ENCODE data around the gene ATG3.
"Not testable (repeated sequence)": the region's sequence is repeated elsewhere in the genome, so short reads cannot be mapped to it uniquely, and the experiment has no call there.

The ATG3 gene

DNA sequence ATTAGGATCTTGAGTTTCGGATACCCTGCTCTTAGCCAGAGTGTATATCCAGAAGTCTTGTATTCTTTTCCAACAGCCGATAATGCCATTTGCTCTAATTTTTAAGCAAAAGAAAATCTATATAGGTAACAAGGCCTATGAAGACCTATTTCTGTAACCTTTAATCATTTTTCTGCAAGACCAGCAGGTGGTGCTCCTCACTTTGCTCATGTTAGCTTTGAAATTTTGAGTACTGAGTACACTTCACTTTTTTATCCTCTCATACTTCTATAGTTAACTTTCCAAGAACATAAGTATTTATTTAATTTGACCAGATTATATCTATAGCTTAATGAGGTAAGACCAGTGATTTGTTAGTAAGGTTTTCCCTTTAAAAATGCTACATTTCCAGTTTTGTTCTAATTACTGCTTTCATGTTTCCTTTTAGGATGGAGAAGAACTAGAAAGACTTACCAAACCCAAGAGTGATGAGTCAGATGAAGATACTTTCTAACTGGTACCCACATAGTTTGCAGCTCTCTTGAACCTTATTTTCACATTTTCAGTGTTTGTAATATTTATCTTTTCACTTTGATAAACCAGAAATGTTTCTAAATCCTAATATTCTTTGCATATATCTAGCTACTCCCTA, 20.6 kb upstream of the ATG3 start:
- peak in 2 of 3 experiments; percentile 4 to 12 for DNase-seq
- H3K9me3 Mint-ChIP-seq: no peaks in the 10 kb centered on the region
- no peak overlapping the region for H3K4me3 Mint-ChIP-seq
- H3K27me3 Mint-ChIP-seq: no peaks in the 10 kb centered on the region
- no peak overlapping the region for H3K27ac Mint-ChIP-seq
- H3K4me1 Mint-ChIP-seq (ENCODE audit: low read depth in 2 of 2): peaks cover 0 to under 1% of the 10 kb centered on the region in 2 donors
- peaks cover 39% of the 10 kb centered on the region for H3K36me3 Mint-ChIP-seq (ENCODE audit: insufficient read depth)
- no peak for ATAC-seq (replicated peaks)

DNA sequence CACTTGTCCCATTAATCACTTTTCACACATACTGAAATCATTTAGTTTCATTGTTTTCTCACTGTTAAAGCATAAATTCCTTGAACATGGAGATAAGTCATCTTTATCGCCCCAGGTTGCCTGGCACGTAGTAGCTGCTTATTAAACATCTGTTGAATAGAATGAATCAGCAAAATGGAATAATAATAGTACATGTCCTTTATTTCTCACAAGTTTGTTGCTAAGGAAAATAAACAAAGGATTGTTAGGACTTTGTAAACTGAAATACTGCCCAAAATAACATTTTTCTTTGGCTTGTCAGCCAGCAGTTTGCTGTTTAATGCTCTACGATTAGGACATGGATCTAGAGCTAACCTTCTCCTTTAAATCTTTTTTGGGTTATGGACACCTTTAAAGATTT, 17.9 kb upstream of the ATG3 start:
- Mint-ChIP-seq H3K9me3 (no peaks in the 10 kb centered on the region), H3K4me3 (no peak overlapping the region), H3K27me3 (no peaks in the 10 kb centered on the region), H3K36me3 (ENCODE audit: insufficient read depth) (peaks cover 39% of the 10 kb centered on the region), H3K4me1 (ENCODE audit: low read depth in 2 of 2) (no peaks in the 10 kb centered on the region), H3K27ac (no peak overlapping the region)
- DNase-seq (no peak), ATAC-seq (replicated peaks) (no peak)

DNA sequence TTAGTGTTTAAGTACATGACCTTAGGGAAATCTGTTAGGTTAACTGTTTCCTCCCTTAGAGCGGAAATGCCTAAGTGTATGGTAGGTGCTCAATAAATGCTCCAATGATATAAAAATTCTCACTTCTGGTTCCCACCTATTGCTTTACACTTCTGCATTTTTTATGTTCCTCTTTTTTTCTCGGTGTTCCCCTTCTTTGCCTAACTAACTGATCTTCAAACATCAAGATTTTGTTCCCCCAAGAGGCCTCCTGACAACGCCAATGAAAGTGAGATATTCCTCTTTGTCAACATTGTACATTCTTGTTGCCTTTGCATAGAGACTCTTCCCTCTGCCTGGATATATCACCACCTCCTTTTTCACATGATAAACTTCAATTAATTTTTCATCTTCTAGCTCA, 17.5 kb upstream of the ATG3 start:
- H3K27ac Mint-ChIP-seq: no peak overlapping the region

DNA sequence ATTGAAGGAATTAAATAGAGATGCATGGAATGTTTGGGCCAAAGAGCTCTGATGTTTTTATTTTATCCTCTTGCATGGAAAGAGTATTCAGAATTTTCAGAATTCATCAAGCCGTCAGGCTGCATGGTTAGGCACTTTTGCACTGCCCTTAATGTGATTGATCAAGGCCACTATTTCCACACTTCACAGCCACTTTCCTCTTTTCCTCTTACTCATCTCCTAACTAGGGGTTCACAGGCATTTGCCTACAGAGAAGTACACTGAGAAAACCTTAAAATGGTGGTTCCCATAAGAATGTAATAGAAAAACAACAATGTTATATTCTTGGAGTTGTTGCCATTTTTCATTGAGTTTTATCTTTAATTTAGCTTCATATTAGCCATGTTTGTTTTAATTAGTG, 10.9 kb upstream of the ATG3 start:
- ATAC-seq (replicated peaks) (no peak), DNase-seq (no peak)
- H3K27ac Mint-ChIP-seq: no peak overlapping the region
- peaks cover 3 to 5% of the 10 kb centered on the region in 2 donors for H3K4me1 Mint-ChIP-seq (ENCODE audit: low read depth in 2 of 2)
- H3K4me3 Mint-ChIP-seq: no peak overlapping the region
- no peaks in the 10 kb centered on the region for H3K27me3 Mint-ChIP-seq
- no peaks in the 10 kb centered on the region for H3K9me3 Mint-ChIP-seq
- H3K36me3 Mint-ChIP-seq (ENCODE audit: insufficient read depth): peaks cover 44% of the 10 kb centered on the region

More for the DNA sequence above, 17.5 kb upstream of the ATG3 start:
- Mint-ChIP-seq H3K4me1 (ENCODE audit: low read depth in 2 of 2) (no peaks in the 10 kb centered on the region), H3K27me3 (no peaks in the 10 kb centered on the region), H3K4me3 (no peak overlapping the region), H3K9me3 (no peaks in the 10 kb centered on the region), H3K36me3 (ENCODE audit: insufficient read depth) (peaks cover 37% of the 10 kb centered on the region)
- ATAC-seq (replicated peaks): peak; percentile 14
- no peak for DNase-seq

DNA sequence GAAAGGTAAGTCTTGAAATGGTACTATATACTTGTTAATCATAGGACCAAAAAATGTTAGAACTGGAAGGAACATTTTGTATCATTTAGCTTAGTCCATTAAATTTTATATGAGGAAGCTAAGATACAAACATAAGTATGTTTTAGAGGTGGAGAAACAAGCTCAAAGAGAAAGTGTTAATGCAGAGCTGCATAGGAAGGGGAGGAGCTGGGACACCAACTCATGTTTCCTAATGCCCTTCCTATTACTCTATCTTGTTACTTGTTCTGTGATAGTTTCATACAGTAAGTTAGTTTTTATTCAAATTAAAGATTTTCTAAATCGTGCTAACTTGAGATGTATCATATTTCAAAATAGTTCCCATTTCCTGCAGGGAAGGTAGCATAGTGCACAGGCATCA, 7.5 kb upstream of the ATG3 start:
- H3K4me1 Mint-ChIP-seq (ENCODE audit: low read depth in 2 of 2): peaks cover 8 to 19% of the 10 kb centered on the region in 2 donors
- ATAC-seq (replicated peaks) (no peak), DNase-seq (no peak)
- no peak overlapping the region for H3K27ac Mint-ChIP-seq
- H3K4me3 Mint-ChIP-seq: no peak overlapping the region
- H3K36me3 Mint-ChIP-seq (ENCODE audit: insufficient read depth): peaks cover 41% of the 10 kb centered on the region
- H3K27me3 Mint-ChIP-seq: no peaks in the 10 kb centered on the region
- H3K9me3 Mint-ChIP-seq: no peaks in the 10 kb centered on the region

DNA sequence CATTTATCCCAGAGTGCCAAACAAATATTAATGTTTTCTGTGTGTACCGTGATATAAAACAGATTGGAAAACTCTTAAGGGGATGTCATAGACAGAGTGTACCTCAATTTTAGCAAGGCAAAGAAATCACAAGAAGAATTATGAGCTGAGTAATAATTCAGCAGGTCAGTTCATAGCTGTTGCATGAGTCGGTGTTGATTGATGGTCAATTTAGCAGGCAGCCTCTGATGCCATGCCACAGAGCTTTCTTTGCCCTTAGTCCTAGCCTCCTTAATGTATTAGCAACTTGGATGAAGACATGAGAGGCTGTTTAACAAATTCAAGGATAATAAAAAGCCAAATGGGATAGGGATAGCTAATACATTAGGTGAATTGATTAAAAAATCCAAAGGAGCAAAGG, 6.9 kb upstream of the ATG3 start:
- no peak for ATAC-seq (replicated peaks)
- Mint-ChIP-seq H3K36me3 (ENCODE audit: insufficient read depth) (peaks cover 35% of the 10 kb centered on the region), H3K27me3 (no peaks in the 10 kb centered on the region), H3K9me3 (no peaks in the 10 kb centered on the region), H3K4me3 (no peak overlapping the region), H3K4me1 (ENCODE audit: low read depth in 2 of 2) (peaks cover 9 to 19% of the 10 kb centered on the region in 2 donors), H3K27ac (peak overlapping the region in 1 of 2 donors; percentile 1)
- no peak for DNase-seq

DNA sequence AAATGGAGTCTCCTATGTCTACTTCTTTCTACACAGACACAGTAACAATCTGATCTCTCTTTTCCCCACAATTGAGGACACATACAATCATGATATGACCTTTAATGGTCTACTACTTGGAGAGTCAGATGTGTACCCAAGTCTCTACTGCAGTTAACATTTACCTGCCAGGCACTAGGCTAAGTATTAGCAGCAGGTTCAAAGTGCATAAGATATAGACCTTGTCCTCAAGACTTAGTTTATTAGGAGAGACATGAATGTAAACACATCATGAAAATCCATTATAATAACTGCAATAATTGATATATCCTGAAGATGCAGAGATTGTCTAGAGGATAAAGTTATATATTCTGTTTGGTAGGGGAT, 3.2 kb upstream of the ATG3 start:
- peaks cover 33% of the 10 kb centered on the region for H3K36me3 Mint-ChIP-seq (ENCODE audit: insufficient read depth)
- no peak for ATAC-seq (replicated peaks)
- no peak overlapping the region for H3K4me3 Mint-ChIP-seq
- no peaks in the 10 kb centered on the region for H3K27me3 Mint-ChIP-seq
- no peaks in the 10 kb centered on the region for H3K9me3 Mint-ChIP-seq
- DNase-seq: no peak
- no peak overlapping the region for H3K27ac Mint-ChIP-seq
- H3K4me1 Mint-ChIP-seq (ENCODE audit: low read depth in 2 of 2): peaks cover 20 to 36% of the 10 kb centered on the region in 2 donors

DNA sequence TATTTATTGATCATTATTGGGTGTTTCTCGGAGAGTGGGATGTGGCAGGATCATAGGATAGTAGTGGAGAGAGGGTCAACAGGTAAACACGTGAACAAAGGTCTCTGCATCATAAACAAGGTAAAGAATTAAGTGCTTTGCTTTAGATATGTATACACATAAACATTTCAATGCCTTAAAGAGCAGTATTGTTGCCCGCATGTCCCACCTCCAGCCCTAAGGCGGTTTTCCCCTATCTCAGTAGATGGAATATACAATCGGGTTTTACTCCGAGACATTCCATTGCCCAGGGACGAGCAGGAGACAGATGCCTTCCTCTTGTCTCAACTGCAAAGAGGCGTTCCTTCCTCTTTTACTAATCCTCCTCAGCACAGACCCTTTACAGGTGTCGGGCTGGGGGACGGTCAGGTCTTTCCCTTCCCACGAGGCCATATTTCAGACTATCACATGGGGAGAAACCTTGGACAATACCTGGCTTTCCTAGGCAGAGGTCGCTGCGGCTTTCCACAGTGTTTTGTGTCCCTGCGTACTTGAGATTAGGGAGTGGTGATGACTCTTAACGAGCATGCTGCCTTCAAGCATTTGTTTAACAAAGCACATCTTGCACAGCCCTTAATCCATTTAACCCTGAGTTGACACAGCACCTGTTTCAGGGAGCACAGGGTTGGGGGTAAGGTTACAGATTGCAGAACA, 2.6 kb upstream of the ATG3 start:
- not testable (repeated sequence) for H3K9me3 Mint-ChIP-seq; H3K4me3 Mint-ChIP-seq; ATAC-seq (replicated peaks); H3K27me3 Mint-ChIP-seq; H3K27ac Mint-ChIP-seq; DNase-seq
- peaks cover 33% of the 10 kb centered on the region for H3K36me3 Mint-ChIP-seq (ENCODE audit: insufficient read depth)
- peaks cover 25 to 41% of the 10 kb centered on the region in 2 donors for H3K4me1 Mint-ChIP-seq (ENCODE audit: low read depth in 2 of 2)

DNA sequence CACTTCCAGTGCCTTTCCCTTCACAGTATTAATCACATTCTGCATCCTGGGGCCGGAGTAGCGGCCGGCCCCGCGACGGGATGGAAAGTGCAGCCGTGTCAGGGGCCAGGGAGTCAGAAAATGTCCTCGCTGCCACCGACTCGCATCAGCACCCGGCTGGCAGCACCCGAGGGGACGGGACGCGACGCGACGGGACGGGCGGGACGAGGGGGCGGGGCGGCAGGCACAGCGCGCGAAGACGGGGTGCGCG, 353 bp downstream of the ATG3 start:
- H3K36me3 Mint-ChIP-seq (ENCODE audit: insufficient read depth): peaks cover 39% of the 10 kb centered on the region
- no peaks in the 10 kb centered on the region for H3K9me3 Mint-ChIP-seq
- peak overlapping the region; percentile 98 for H3K27ac Mint-ChIP-seq
- DNase-seq: no peak
- peaks cover 23 to 48% of the 10 kb centered on the region in 2 donors for H3K4me1 Mint-ChIP-seq (ENCODE audit: low read depth in 2 of 2)
- H3K27me3 Mint-ChIP-seq: no peaks in the 10 kb centered on the region
- peak overlapping the region; percentile 94 to 98 for H3K4me3 Mint-ChIP-seq
- ATAC-seq (replicated peaks): peak; percentile 52

DNA sequence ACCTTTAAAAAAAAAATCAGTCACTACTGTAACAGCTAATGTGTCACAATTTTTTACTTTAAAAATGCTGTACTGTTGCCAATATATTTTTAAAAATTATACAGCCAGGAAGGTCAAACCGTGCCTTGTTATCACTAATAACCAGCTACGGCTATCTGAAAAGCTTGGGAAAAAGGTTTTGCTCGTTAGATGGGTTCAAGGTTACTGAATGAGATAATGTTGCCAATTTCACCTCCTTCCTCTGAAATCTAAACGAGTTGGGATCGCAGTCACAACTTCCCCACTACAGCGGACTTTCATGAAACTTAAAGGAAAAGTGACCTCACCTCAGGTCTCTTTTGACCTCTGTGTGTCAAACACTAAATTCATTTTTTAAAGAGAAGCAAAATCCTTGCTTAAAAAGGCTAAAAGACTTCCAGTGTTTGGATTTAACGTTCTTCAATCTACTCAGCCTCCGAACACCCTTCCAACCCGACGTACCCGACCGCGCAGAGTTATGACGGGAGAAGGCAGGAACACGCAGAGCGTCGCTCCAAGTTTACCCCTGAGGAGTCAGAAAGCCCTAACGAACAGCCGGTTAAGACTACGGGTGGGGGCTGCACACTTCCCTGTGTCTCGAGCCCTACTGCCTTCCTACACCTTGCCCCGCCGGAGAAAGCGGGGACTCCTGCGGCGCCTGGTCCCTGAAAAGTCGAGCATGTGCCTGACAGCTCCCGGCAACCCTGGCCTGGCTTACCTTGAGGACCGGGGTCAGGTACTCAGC, 860 bp downstream of the ATG3 start:
- H3K9me3 Mint-ChIP-seq: no peaks in the 10 kb centered on the region
- H3K4me1 Mint-ChIP-seq (ENCODE audit: low read depth in 2 of 2): peaks cover 26 to 46% of the 10 kb centered on the region in 2 donors
- peak overlapping the region; percentile 94 to 98 for H3K4me3 Mint-ChIP-seq
- H3K36me3 Mint-ChIP-seq (ENCODE audit: insufficient read depth): peaks cover 39% of the 10 kb centered on the region
- peak overlapping the region; percentile 98 for H3K27ac Mint-ChIP-seq
- ATAC-seq (replicated peaks) (peak; percentile 18), DNase-seq (peak; percentile 57 to 59 (median 58))
- H3K27me3 Mint-ChIP-seq: no peaks in the 10 kb centered on the region

DNA sequence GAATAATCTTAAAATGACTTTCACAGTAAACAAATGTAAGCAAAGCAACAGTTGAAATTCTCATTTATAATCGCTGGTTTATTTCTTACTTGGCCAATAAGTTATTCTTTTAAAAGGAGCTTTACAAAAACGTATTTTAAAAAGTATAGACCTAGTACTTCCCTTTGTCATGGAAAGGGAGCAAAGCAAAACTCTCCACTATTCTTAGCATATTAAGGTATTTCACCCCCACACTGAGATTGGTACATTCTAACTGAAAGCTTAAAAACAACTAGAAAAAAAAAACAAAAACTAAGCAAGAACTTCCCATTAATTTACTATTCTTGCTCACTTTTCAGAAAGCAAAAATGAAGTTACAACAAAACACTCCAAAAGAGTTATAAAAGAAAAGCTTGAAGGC, 1.5 kb downstream of the ATG3 start:
- H3K27me3 Mint-ChIP-seq: no peaks in the 10 kb centered on the region
- ATAC-seq (replicated peaks) (no peak), DNase-seq (no peak)
- peak overlapping the region; percentile 27 to 98 for H3K27ac Mint-ChIP-seq
- H3K9me3 Mint-ChIP-seq: no peaks in the 10 kb centered on the region
- H3K36me3 Mint-ChIP-seq (ENCODE audit: insufficient read depth): peaks cover 37% of the 10 kb centered on the region
- peak overlapping the region; percentile 94 to 98 for H3K4me3 Mint-ChIP-seq
- peaks cover 32 to 51% of the 10 kb centered on the region in 2 donors for H3K4me1 Mint-ChIP-seq (ENCODE audit: low read depth in 2 of 2)

DNA sequence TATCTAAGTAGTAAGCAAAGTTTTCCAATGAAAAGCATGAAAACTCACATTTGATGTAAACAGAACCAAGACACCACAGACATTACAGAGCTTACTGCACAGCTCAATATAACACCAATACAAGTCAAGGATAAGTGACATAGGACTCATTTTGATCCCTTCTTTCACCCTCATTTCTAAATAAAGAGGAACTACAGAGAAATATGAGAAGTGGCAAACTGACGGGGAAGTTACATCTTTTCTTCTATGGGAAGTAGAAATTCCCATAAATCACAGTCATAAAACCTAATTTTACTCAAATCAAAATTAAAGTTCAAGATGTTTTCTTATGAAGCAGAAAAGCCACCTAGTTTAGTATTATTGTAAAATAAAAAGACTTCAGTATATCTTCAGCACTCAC, 3.8 kb downstream of the ATG3 start:
- Mint-ChIP-seq H3K4me1 (ENCODE audit: low read depth in 2 of 2) (peaks cover 35 to 50% of the 10 kb centered on the region in 2 donors), H3K27me3 (no peaks in the 10 kb centered on the region), H3K4me3 (no peak overlapping the region), H3K36me3 (ENCODE audit: insufficient read depth) (peaks cover 34% of the 10 kb centered on the region), H3K9me3 (no peaks in the 10 kb centered on the region), H3K27ac (no peak overlapping the region)
- ATAC-seq (replicated peaks) (no peak), DNase-seq (no peak)

DNA sequence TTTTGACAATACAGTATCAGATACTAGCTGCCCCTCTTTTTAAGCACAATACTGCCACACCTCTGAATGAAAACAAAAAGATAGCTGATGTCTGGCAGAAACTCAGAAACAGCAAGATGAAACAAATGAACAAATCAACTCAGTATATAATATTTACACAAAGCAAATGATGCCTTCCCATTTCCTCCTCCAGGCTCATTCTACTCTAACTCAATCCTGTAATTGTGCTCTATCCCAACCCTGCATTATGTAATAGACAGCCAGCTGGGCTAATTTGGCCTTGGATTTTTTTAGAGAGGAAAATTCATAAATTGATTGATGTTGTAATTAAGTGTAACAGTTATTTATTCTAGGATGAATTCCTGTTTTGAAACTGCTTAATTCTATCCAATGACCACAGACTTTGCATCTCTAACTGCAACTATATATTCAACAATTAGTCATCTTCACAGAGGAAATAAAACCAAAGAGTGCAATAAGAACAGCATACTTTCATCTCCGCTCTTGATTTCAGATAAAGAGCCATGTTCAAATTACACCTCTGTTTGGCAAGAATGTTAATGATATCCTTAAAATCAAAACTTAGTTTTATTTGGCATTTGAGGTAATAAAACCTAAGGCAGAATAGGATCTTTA, 6.1 kb downstream of the ATG3 start:
- peaks cover 25% of the 10 kb centered on the region for H3K36me3 Mint-ChIP-seq (ENCODE audit: insufficient read depth)
- DNase-seq (no peak), ATAC-seq (replicated peaks) (peak; percentile 47)
- H3K4me3 Mint-ChIP-seq: peak overlapping the region; percentile 21 to 25
- H3K27ac Mint-ChIP-seq: peak overlapping the region in 1 of 2 donors; percentile 5
- no peaks in the 10 kb centered on the region for H3K27me3 Mint-ChIP-seq
- no peaks in the 10 kb centered on the region for H3K9me3 Mint-ChIP-seq
- H3K4me1 Mint-ChIP-seq (ENCODE audit: low read depth in 2 of 2): peaks cover 33 to 56% of the 10 kb centered on the region in 2 donors

Measured in effector memory CD8-positive, alpha-beta T cell (primary cell).